ENCODE data around the gene HPS4.

The HPS4 gene

DNA sequence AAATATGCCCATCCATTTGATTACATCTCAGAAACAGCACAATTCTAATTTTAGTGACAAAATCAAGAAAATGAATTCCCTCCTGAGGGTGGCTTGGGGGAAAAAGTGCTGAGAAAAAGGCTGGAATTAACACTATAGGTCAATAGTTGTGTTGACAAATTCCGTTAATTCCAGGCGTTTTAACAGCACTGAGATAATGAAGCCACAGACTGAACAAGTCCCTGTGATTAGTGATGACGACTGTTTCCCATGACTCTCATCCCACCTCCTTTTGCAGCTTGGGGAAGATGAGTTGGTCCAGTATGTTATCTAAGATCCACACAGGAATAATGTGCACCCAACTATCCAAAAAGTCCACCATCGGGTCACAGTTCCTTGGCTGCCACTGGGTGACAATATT lies 12.9 kb upstream of the HPS4 start:
- no peak for DNase-seq (ENCODE audit: low spot score)

DNA sequence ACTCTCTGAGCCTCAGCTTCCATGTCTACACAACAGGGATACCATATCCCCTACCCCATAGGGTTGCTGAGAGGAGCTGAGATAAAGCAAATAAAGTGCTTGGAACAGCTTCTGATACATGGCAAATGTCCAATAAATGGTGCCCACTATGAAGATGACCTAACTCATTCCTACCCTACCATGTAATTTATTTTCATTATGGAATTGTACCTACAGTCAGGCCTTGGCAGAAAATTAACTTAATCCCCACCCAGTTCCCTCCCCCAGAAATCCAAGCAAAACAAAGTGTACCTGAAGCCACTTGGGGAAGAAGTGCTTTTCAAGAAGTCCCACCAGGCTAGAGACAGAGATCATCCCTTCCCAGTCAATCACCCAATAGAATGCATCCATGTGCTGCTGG lies 10.9 kb upstream of the HPS4 start:
- no peak for DNase-seq (ENCODE audit: low spot score)

DNA sequence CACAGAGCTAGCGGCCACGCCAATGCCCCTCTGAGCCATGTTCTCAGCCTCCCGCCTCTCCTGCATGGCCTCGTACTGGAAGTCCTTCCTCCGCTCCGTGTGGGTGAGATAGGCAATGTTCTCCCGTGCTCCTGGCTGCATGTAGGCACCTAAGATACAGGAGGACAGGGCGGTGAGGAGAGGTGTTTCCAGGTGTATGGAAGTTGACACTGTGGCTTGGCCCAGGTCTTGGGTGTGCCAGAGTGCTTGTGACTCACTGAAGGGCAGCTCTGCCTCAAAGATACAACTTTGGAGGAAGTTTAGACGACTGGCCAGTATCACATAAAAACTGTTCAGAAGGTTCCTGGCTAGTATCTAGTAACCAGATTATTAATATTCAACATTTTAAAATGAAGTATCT lies 8.6 kb upstream of the HPS4 start:
- no peak for DNase-seq (ENCODE audit: low spot score)

GRCh38 chr22:26489447-26490036 lies 6.0 kb upstream of the HPS4 start:
- DNase-seq (ENCODE audit: low spot score) = no peak

- DNase-seq (ENCODE audit: low spot score) = no peak
Observed at GRCh38 chr22:26487996-26488395, 4.4 kb upstream of the HPS4 start.

DNA sequence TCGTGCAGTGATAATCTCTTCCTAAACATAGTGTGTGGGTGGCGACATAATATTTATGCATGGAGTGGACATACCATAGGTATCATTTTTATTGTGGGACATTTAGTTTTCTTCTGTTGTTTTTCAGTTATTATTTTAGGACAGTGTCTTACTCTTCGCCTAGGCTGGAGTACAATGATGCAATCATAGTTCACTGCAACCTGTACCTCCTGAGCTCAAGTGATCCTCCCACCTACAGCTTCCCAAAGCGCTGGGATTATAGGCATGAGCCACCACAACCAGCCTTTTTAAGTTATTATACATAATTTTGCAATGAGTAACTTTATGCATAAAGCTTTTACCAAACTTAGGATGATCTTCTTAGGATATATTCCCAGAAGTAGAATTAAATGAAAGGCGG lies 2.8 kb upstream of the HPS4 start:
- no peak for DNase-seq (ENCODE audit: low spot score)

GRCh38 chr22:26485806-26486390 lies 2.3 kb upstream of the HPS4 start:
- no peak for DNase-seq (ENCODE audit: low spot score)

DNA sequence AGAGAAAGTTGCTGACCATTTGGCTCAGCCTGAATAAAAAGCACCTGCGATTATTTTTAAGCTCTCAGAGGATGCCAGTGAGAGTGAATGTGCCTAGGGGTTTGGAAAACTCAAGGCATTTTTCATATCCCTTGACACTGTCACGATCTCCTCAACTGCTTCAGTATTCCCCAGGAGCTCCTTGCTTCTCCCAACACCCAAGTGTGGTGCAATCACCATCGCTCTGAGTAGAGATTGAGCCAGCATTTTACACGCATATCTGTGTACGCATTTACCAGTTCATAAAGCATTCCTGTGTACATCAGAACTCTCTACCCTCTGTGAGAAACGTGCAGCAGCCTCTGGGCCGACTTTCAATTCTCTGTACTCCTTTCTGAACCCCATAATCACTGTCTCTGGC lies 1.4 kb upstream of the HPS4 start:
- no peak for DNase-seq (ENCODE audit: low spot score)

GRCh38 chr22:26484360-26484706 lies 750 bp upstream of the HPS4 start:
- no peak for DNase-seq (ENCODE audit: low spot score)

DNA sequence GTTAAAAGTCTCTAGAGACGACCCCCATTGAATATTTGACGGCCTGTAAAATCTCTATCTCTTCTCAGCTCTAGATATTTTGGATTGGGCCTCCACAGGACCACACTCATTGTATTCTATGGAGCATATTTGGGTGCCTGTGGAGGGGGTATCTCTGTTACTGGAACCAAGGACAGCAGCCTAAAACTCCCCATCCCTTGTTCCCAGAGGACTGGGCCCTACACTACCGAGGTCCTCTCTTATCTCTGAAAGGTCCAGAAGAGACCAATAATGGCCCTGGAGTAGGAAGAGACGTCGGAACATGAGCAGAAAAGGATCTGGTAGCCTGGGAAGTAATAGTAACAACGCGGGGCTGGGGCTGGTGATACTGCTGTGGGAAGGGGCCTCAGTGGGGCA lies 542 bp downstream of the HPS4 start:
- no peak for DNase-seq (ENCODE audit: low spot score)

- DNase-seq (ENCODE audit: low spot score) = no peak
Observed at GRCh38 chr22:26482161-26482560, 1.4 kb downstream of the HPS4 start.

- no peak for DNase-seq (ENCODE audit: low spot score)
Observed at GRCh38 chr22:26481694-26482093, 1.9 kb downstream of the HPS4 start.

DNA sequence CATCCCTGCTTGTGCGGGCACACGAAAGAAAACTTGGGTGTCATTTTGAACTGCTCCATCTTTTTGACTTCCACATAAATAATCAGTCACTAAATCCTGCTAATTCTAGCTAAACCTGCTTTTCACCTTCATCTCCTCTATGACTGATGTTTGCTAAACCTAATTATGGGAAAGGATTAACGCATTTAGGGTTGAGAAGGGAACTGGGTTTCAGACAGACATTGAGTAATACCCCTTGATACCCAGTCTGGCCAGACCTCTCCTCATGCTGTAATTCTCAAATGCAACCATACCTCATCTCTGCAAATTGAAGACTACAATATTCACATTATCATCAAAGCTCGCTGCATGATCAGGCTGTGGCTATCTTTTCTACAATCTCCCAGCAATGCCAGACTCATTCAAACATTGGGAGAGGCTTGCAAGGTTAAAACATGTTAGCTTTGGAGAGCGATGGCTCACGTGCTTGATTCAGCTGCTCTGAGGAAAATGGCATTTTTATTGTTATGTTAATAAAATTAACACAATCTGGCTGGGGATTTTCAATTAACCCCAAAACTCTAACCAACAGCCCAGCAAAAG lies 2.4 kb downstream of the HPS4 start:
- no peak for DNase-seq (ENCODE audit: low spot score)

GRCh38 chr22:26480611-26480932 lies 3.0 kb downstream of the HPS4 start:
- DNase-seq (ENCODE audit: low spot score) = no peak

GRCh38 chr22:26479792-26480610 lies 3.6 kb downstream of the HPS4 start:
- no peak for DNase-seq (ENCODE audit: low spot score)

- DNase-seq (ENCODE audit: low spot score) = peak; percentile 3
Observed at GRCh38 chr22:26479043-26479791, 4.4 kb downstream of the HPS4 start.

GRCh38 chr22:26477341-26477731 lies 6.2 kb downstream of the HPS4 start:
- DNase-seq (ENCODE audit: low spot score) = no peak

DNA sequence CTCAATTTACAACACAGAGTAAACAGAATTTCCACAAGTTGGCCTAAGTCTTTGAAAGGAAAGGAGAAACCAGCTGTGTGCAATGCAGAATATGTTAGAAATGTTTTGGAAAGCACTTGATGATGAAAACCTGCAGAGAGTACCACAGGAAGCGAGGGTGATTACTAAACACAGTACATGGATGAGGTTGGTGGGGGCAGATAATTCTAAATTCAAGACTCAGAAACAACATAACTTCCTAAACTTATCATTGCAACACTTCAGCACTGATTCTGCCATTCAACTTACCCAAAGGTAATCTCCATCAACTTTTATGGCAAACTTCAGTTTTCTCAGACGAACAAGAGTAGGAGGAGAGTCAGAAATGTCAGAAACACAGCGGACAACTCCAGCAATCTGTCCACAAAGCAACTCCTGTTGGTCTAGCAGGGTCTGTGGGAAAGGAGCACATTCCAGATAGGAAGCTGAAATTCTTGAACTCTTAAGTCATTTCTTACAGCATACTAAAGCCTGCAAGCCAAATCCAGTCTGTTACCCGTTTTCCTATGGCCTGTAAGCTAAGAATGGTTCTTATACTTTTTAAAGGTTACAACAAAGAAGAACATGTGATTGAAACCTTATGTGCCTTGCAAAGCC lies 6.8 kb downstream of the HPS4 start:
- peak; percentile 46 for DNase-seq (ENCODE audit: low spot score)

DNA sequence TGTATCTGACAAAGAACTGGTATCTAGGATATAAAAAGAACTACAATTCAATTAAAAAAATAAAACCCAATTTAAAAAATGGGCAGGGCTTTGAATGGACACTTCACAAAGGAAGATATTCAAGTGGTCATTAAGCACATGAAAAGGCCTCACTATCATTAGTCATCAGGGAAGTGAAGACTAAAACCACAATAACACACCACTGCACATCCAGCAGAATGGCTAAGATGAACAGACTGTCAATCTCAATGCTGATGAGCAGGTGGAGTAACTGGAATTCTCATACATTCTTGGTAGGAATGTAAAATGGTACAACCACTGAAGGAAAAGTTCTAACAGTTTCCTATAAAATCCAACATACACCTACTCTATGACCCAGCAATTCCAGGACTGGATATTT lies 8.9 kb downstream of the HPS4 start:
- peak; percentile 79 for DNase-seq (ENCODE audit: low spot score)

- DNase-seq (ENCODE audit: low spot score) = peak; percentile 93
Observed at GRCh38 chr22:26471522-26471921, 12.1 kb downstream of the HPS4 start.

GRCh38 chr22:26470807-26471206 lies 12.8 kb downstream of the HPS4 start:
- no peak for DNase-seq (ENCODE audit: low spot score)

DNA sequence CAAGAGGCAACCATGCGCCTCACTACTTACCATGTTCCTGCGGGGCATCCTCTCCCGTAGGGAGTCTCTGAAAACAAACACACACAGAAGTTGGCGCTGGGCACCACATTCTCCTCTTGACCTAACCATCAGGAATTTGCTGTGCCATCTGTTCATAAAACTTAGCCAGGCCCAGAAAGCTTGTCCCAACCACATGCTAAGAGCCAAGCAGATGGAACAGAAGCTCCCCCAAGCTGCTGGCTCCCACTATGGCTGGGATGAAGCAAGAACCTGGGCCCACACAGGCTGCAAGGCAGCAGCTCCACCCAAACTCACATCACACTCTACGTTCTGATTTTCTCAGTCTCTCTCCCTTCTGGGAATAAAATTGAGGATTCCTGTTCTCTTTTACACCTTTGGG lies 17.4 kb downstream of the HPS4 start:
- no peak for DNase-seq (ENCODE audit: low spot score)
